ENCODE data around the gene UGT1A8. TPM values are rescaled to one million over a fixed set of nuclear protein-coding genes. Genes with fewer than 3 reads are reported as not detected.

UGT1A8 gene
- total RNA-seq, 1 experiment from 2014 or later = 0.17 TPM

- intact Hi-C loops (cut with micrococcal nuclease; ENCODE audit: unreplicated experiment) = no loop called here
- Histone ChIP-seq H3K4me1 (replicated peaks; ENCODE audit: insufficient read depth) (no peaks in the 10 kb centered on the region), H3K9me2 (ENCODE audit: insufficient read depth) (no peaks in the 10 kb centered on the region), H3K79me2 (ENCODE audit: low read depth) (no peaks in the 10 kb centered on the region), H3F3A (ENCODE audit: insufficient read depth, low read depth) (no peaks in the 10 kb centered on the region), H3K27ac (no peak overlapping the region), H4K20me1 (ENCODE audit: insufficient read depth) (no peaks in the 10 kb centered on the region), H3K4me2 (no peak overlapping the region), H3K27me3 (ENCODE audit: insufficient read depth, low read depth) (no peaks in the 10 kb centered on the region), H3K36me3 (ENCODE audit: low read depth) (no peaks in the 10 kb centered on the region), H2AFZ (no peak overlapping the region), H3K9me3 (ENCODE audit: insufficient read depth, low read depth) (no peaks in the 10 kb centered on the region), H3K4me3 (no peak overlapping the region)
- ChIA-PET POLR2A (ENCODE audit: unreplicated experiment) (no interaction called here), CTCF (interaction anchor here (1.0 kb wide), 1 partner anchor 10 kb away, joined by 3 read pairs; no protein-coding TSS in a partner anchor)
- no TSS peak for BruUV-seq (replicated peaks)
- DNase-seq = no peak
- TF ChIP-seq EZH2 (IDR thresholded peaks at IDR 0.05; ENCODE audit: low read depth) = no peak
- TF ChIP-seq, protein P1, sequence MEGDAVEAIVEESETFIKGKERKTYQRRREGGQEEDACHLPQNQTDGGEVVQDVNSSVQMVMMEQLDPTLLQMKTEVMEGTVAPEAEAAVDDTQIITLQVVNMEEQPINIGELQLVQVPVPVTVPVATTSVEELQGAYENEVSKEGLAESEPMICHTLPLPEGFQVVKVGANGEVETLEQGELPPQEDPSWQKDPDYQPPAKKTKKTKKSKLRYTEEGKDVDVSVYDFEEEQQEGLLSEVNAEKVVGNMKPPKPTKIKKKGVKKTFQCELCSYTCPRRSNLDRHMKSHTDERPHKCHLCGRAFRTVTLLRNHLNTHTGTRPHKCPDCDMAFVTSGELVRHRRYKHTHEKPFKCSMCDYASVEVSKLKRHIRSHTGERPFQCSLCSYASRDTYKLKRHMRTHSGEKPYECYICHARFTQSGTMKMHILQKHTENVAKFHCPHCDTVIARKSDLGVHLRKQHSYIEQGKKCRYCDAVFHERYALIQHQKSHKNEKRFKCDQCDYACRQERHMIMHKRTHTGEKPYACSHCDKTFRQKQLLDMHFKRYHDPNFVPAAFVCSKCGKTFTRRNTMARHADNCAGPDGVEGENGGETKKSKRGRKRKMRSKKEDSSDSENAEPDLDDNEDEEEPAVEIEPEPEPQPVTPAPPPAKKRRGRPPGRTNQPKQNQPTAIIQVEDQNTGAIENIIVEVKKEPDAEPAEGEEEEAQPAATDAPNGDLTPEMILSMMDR (conservative IDR thresholded peaks at IDR 0.05) = no peak
Observed at GRCh38 chr2:233822101-233822771, 204.8 kb downstream of the UGT1A8 start.

Other genes starting within 250 kb of the UGT1A8 start
- 116 and 127 TPM in 2 replicates for gene USP40, start 50.9 kb upstream of the UGT1A8 start, total RNA-seq (2021)
- gene UGT1A10, start 18.8 kb downstream of the UGT1A8 start, total RNA-seq (2021) = not detected in 2 replicates
- not detected in 2 replicates for gene UGT1A9, start 54.3 kb downstream of the UGT1A8 start, total RNA-seq (2021)
- gene UGT1A7, start 64.3 kb downstream of the UGT1A8 start, total RNA-seq (2021) = 20.3 and 26.7 TPM in 2 replicates
- 549 and 643 TPM in 2 replicates for gene UGT1A6, start 75.3 kb downstream of the UGT1A8 start, total RNA-seq (2021)
- 71.3 and 91.2 TPM in 2 replicates for gene UGT1A5, start 95.3 kb downstream of the UGT1A8 start, total RNA-seq (2021)
- 73.6 and 93.0 TPM in 2 replicates for gene UGT1A4, start 101.1 kb downstream of the UGT1A8 start, total RNA-seq (2021)
- gene UGT1A3, start 111.4 kb downstream of the UGT1A8 start, total RNA-seq (2021) = 60.3 and 67.1 TPM in 2 replicates
- 64.8 and 70.5 TPM in 2 replicates for gene UGT1A1, start 142.6 kb downstream of the UGT1A8 start, total RNA-seq (2021)
- gene MROH2A, start 160.7 kb downstream of the UGT1A8 start, total RNA-seq (2021) = 1.4 and 2.9 TPM in 2 replicates
- gene HJURP, start 236.9 kb downstream of the UGT1A8 start, total RNA-seq (2021) = 109 TPM in 2 replicates